Tibial nerve (tissue), 4 donors: ENCODE results near the gene CDKN1B.

Source experiments
- CTCF ChIP-seq, 5 experiments: fragments of 200-600 bp in 3 of 5; fragments of 450-650 bp in 2 of 5; sonication (generic) in 3 of 5; IDR thresholded peaks; one replicate each; pipeline ENCODE4 v1.5.1; 2016 to 2019; ENCODE audit warnings: antibody characterized with exemption in 5 of 5, mild to moderate bottlenecking in 3 of 5, moderate library complexity in 2 of 5
- EP300 ChIP-seq, 2 donors: sonication (generic); formaldehyde crosslinking; IDR thresholded peaks; one replicate each; pipeline ENCODE4 v1.6.1; 2017; ENCODE audit warnings: antibody characterized with exemption in 2 of 2, mild to moderate bottlenecking in 1 of 2
- POLR2A ChIP-seq, 2 donors: fragments of 450-650 bp; IDR thresholded peaks; one replicate each; pipeline ENCODE4 v1.6.1; 2017; ENCODE audit warnings: antibody characterized with exemption in 2 of 2, mild to moderate bottlenecking in 2 of 2, moderate library complexity in 2 of 2

GRCh38 chr12:12673296-12673695 is 43.9 kb upstream of the CDKN1B start:
- TF ChIP-seq CTCF (IDR thresholded peaks at IDR 0.05) (no peak), EP300 (IDR thresholded peaks at IDR 0.05) (no peak), POLR2A (IDR thresholded peaks at IDR 0.05) (no peak)
